Neural cell (in vitro differentiated cells): ENCODE results near the gene INSIG1. TPM values are rescaled to one million over a fixed set of nuclear protein-coding genes. Genes with fewer than 3 reads are reported as not detected.

Source experiments
- H2AFZ ChIP-seq: fragments of 200-600, 300-800 bp; sonication (generic), shearing (Covaris generic); 2 replicates; pipeline ENCODE4 v1.6.0; 2014; ENCODE audit warnings: low read depth, mild to moderate bottlenecking, antibody characterized with exemption, low read length, moderate library complexity
- H3F3A ChIP-seq: fragments of 200-600 bp; shearing (Covaris generic); 2 replicates; pipeline ENCODE4 v1.6.1; 2016; ENCODE audit warnings: mild to moderate bottlenecking, moderate library complexity, mixed read lengths, antibody characterized with exemption, low read length; ENCODE audit not compliant: insufficient read depth, poor library complexity, severe bottlenecking
- H3K27ac ChIP-seq: fragments of 200-600, 300-800 bp; sonication (generic), shearing (Covaris generic); 2 replicates; pipeline ENCODE4 v1.5.1; 2014; ENCODE audit warnings: mild to moderate bottlenecking, low read length, moderate library complexity
- H3K27me3 ChIP-seq: fragments of 300-800, 200-600 bp; sonication (generic), shearing (Covaris generic); 2 replicates; pipeline ENCODE4 v1.6.0; 2014; ENCODE audit warnings: mild to moderate bottlenecking, low read depth, low read length, moderate library complexity; ENCODE audit not compliant: insufficient read depth
- H3K36me3 ChIP-seq: fragments of 300-800, 200-600 bp; sonication (generic), shearing (Covaris generic); 2 replicates; pipeline ENCODE4 v1.5.1; 2014; ENCODE audit warnings: mild to moderate bottlenecking, antibody characterized with exemption, low read length, moderate library complexity; ENCODE audit not compliant: insufficient read depth
- H3K4me2 ChIP-seq: fragments of 300-800, 200-600 bp; sonication (generic), shearing (Covaris generic); 2 replicates; pipeline ENCODE4 v1.6.0; 2014; ENCODE audit warnings: mild to moderate bottlenecking, low read length
- H3K4me3 ChIP-seq: fragments of 300-800, 200-600 bp; sonication (generic), shearing (Covaris generic); 2 replicates; pipeline ENCODE4 v1.5.1; 2014; ENCODE audit warnings: mild to moderate bottlenecking, low read length, moderate library complexity
- H3K79me2 ChIP-seq: fragments of 200-600 bp; shearing (Covaris generic); replicated peaks from 2 replicates; pipeline ENCODE4 v1.6.0; 2014; ENCODE audit warnings: mild to moderate bottlenecking, low read length, moderate library complexity; ENCODE audit not compliant: insufficient read depth
- H3K9ac ChIP-seq: fragments of 300-800, 200-600 bp; sonication (generic), shearing (Covaris generic); 2 replicates; pipeline ENCODE4 v1.6.1; 2016; ENCODE audit warnings: mild to moderate bottlenecking, low read length, mixed read lengths
- H3K9me2 ChIP-seq: fragments of 200-600 bp; shearing (Covaris generic); 2 replicates; pipeline ENCODE4 v1.6.1; 2016; ENCODE audit warnings: mild to moderate bottlenecking, low read length, mixed read lengths; ENCODE audit not compliant: insufficient read depth
- H3K9me3 ChIP-seq: fragments of 200-600, 300-800 bp; sonication (generic), shearing (Covaris generic); 2 replicates; pipeline ENCODE4 v1.6.1; 2016; ENCODE audit warnings: mild to moderate bottlenecking, mixed run types, low read length, moderate library complexity, mixed read lengths
- H4K20me1 ChIP-seq: fragments of 200-600 bp; shearing (Covaris generic); 2 replicates; pipeline ENCODE4 v1.6.1; 2016; ENCODE audit warnings: mild to moderate bottlenecking, mixed run types; ENCODE audit not compliant: insufficient read depth
- EP300 ChIP-seq: fragments of 450-650 bp; conservative IDR thresholded peaks from 2 replicates; pipeline ENCODE4 v1.6.1; 2014; ENCODE audit warnings: antibody characterized with exemption, mild to moderate bottlenecking, moderate library complexity; ENCODE audit not compliant: poor library complexity, severe bottlenecking
- EZH2 ChIP-seq: fragments of 200-600, 300-800 bp; shearing (Covaris generic), sonication (generic); IDR thresholded peaks from 2 replicates; pipeline ENCODE4 v1.6.1; 2014; ENCODE audit warnings: antibody characterized with exemption, low read length, borderline replicate concordance, mild to moderate bottlenecking; ENCODE audit not compliant: insufficient read depth, poor library complexity, severe bottlenecking
- MXI1 ChIP-seq: fragments of 450-650 bp; conservative IDR thresholded peaks from 2 replicates; pipeline ENCODE4 v1.6.1; 2014; ENCODE audit warnings: antibody characterized with exemption, mild to moderate bottlenecking; ENCODE audit not compliant: poor library complexity, severe bottlenecking
- POLR2AphosphoS5 ChIP-seq: IDR thresholded peaks from 2 replicates; pipeline ENCODE4 v1.6.1; 2012
- RAD21 ChIP-seq: fragments of 450-650 bp; conservative IDR thresholded peaks from 2 replicates; pipeline ENCODE4 v1.6.1; 2014; ENCODE audit warnings: antibody characterized with exemption, mild to moderate bottlenecking, moderate library complexity
- SMC3 ChIP-seq: fragments of 450-650 bp; conservative IDR thresholded peaks from 2 replicates; pipeline ENCODE4 v1.6.1; 2014; ENCODE audit warnings: antibody characterized with exemption, mild to moderate bottlenecking, moderate library complexity; ENCODE audit not compliant: poor library complexity
- TAF1 ChIP-seq: IDR thresholded peaks from 2 replicates; pipeline ENCODE4 v1.6.1; 2012; ENCODE audit warnings: low read depth
- polyA plus RNA-seq: library from polyadenylated mRNA; depleted of rRNA; stranded (reverse); fragments of >200 nt; gene quantifications from 2 replicates; pipeline ENCODE4 v1.2.3, GENCODE V29; 2014
- TF ChIP-seq, protein P1 (sequence below): IDR thresholded peaks from 2 replicates; pipeline ENCODE4 v1.6.1; 2012; ENCODE audit warnings: borderline replicate concordance
- TF ChIP-seq, protein P2 (sequence below): fragments of 450-650 bp; IDR thresholded peaks from 2 replicates; pipeline ENCODE4 v1.5.1; 2014; ENCODE audit warnings: antibody characterized with exemption, mild to moderate bottlenecking, moderate library complexity; ENCODE audit not compliant: poor library complexity, severe bottlenecking

Gene INSIG1
- polyA plus RNA-seq, 1 donor from 2014 or later: 71.0 TPM

DNA sequence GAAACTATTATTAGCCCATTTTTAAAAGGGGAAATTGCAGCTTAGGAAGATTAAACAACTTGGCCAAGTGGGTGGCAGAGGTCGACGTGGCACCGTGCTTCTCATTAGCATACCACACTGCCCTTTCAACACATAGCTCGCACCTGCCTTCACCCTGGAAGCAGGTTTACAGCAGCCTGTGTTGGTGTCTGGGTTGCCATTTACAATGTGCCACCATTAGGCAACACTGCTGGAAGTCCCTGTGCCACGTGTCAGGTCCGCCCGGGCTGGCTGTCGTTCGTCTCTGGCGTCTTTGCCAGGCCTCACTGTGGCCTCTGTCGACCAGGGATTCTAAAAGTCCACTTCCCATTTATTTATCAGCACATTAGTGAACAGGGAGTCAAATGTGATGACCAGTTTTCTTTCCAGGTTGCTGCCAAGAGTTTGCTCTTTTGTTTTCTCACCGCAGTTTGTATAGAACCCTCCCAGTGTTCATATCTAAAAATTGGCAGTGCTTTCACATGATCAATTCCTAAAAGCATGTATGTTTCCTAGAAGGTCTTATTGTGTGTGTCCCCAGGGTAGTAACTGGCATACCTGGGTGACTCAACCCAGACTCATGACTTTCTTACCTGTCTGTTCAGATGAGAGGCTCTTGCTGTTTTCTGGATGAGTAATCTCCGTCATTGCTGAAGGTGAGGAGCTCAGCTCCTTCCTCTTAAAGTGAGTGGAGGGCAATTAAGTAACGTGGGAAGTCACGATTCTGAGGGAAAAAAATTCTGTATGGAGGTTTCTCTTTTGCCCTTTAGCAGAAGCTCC is 9.2 kb downstream of the INSIG1 start:
- Histone ChIP-seq H3K79me2 (peaks cover 27% of the 10 kb centered on the region), H4K20me1 (no peaks in the 10 kb centered on the region), H3K27me3 (no peaks in the 10 kb centered on the region), H3K4me3 (no peak overlapping the region), H3F3A (no peaks in the 10 kb centered on the region), H3K4me2 (no peak overlapping the region), H3K9me3 (no peaks in the 10 kb centered on the region), H3K27ac (no peak overlapping the region), H3K9ac (no peak overlapping the region), H3K9me2 (no peaks in the 10 kb centered on the region), H3K36me3 (peaks cover 9% of the 10 kb centered on the region), H2AFZ (no peak overlapping the region)
- TF ChIP-seq MXI1 (no peak), TAF1 (no peak), EP300 (no peak), EZH2 (no peak), POLR2AphosphoS5 (no peak), RAD21 (no peak), SMC3 (no peak)
- TF ChIP-seq, protein P1, sequence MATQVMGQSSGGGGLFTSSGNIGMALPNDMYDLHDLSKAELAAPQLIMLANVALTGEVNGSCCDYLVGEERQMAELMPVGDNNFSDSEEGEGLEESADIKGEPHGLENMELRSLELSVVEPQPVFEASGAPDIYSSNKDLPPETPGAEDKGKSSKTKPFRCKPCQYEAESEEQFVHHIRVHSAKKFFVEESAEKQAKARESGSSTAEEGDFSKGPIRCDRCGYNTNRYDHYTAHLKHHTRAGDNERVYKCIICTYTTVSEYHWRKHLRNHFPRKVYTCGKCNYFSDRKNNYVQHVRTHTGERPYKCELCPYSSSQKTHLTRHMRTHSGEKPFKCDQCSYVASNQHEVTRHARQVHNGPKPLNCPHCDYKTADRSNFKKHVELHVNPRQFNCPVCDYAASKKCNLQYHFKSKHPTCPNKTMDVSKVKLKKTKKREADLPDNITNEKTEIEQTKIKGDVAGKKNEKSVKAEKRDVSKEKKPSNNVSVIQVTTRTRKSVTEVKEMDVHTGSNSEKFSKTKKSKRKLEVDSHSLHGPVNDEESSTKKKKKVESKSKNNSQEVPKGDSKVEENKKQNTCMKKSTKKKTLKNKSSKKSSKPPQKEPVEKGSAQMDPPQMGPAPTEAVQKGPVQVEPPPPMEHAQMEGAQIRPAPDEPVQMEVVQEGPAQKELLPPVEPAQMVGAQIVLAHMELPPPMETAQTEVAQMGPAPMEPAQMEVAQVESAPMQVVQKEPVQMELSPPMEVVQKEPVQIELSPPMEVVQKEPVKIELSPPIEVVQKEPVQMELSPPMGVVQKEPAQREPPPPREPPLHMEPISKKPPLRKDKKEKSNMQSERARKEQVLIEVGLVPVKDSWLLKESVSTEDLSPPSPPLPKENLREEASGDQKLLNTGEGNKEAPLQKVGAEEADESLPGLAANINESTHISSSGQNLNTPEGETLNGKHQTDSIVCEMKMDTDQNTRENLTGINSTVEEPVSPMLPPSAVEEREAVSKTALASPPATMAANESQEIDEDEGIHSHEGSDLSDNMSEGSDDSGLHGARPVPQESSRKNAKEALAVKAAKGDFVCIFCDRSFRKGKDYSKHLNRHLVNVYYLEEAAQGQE: no peak
- TF ChIP-seq, protein P2, sequence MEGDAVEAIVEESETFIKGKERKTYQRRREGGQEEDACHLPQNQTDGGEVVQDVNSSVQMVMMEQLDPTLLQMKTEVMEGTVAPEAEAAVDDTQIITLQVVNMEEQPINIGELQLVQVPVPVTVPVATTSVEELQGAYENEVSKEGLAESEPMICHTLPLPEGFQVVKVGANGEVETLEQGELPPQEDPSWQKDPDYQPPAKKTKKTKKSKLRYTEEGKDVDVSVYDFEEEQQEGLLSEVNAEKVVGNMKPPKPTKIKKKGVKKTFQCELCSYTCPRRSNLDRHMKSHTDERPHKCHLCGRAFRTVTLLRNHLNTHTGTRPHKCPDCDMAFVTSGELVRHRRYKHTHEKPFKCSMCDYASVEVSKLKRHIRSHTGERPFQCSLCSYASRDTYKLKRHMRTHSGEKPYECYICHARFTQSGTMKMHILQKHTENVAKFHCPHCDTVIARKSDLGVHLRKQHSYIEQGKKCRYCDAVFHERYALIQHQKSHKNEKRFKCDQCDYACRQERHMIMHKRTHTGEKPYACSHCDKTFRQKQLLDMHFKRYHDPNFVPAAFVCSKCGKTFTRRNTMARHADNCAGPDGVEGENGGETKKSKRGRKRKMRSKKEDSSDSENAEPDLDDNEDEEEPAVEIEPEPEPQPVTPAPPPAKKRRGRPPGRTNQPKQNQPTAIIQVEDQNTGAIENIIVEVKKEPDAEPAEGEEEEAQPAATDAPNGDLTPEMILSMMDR: no peak

DNA sequence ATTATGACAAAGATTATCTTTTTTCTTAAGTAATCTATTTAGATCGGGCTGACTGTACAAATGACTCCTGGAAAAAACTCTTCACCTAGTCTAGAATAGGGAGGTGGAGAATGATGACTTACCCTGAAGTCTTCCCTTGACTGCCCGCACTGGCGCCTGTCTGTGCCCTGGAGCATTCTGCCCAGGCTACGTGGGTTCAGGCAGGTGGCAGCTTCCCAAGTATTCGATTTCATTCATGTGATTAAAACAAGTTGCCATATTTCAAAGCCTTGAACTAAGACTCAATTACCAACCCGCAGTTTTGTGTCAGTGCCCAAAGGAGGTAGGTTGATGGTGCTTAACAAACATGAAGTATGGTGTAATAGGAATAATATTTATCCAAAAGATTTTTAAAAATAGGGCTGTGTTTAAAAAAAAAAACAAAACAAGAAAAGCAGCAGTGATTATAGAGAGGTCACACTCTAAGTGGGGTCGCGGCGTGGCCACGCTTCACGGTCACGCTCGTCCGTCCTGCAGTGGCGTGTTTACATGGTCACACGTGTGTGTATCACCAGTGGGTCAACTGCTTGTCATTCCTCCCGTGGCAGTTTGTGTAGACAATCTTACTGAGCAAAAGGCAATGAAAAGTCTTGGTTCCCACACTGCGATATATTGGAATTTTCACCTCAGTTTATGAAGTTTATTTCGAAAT is 10.8 kb downstream of the INSIG1 start:
- Histone ChIP-seq H3K4me2 (no peak overlapping the region), H4K20me1 (no peaks in the 10 kb centered on the region), H3K9me2 (no peaks in the 10 kb centered on the region), H3K36me3 (peaks cover 9% of the 10 kb centered on the region), H3K27ac (no peak overlapping the region), H3K79me2 (peaks cover 13% of the 10 kb centered on the region), H3F3A (no peaks in the 10 kb centered on the region), H3K9ac (no peak overlapping the region), H3K27me3 (no peaks in the 10 kb centered on the region), H3K9me3 (no peaks in the 10 kb centered on the region), H2AFZ (no peak overlapping the region), H3K4me3 (no peak overlapping the region)
- TF ChIP-seq SMC3: no peak
- no peak for TF ChIP-seq MXI1
- TF ChIP-seq, protein P1: no peak
- TF ChIP-seq TAF1: no peak
- TF ChIP-seq EZH2: no peak
